ENCODE measurements around the gene DLGAP4.

The DLGAP4 gene

GRCh38 chr20:36463212-36464061 is 157.3 kb downstream of the DLGAP4 start:
- Histone ChIP-seq H3K9me3 (ENCODE audit: control insufficient read depth, insufficient read depth, low read depth, low read length) (no peaks in the 10 kb centered on the region), H3K27me3 (ENCODE audit: control insufficient read depth, insufficient read depth, low read length) (no peaks in the 10 kb centered on the region), H3K4me1 (ENCODE audit: control insufficient read depth, insufficient read depth, low read length) (peaks cover 59% of the 10 kb centered on the region), H3K9ac (ENCODE audit: low read length) (peak overlapping the region; percentile 85), H3K36me3 (ENCODE audit: control insufficient read depth, insufficient read depth, low read length) (peaks cover 7% of the 10 kb centered on the region), H3K27ac (ENCODE audit: low read depth, low read length) (no peak overlapping the region), H3K4me3 (ENCODE audit: low read depth, low read length) (peak overlapping the region; percentile 84)

GRCh38 chr20:36465109-36466080 is 159.3 kb downstream of the DLGAP4 start:
- peak overlapping the region; percentile 25; the same call in 1 of the 2 replicates for H3K4me3 ChIP-seq (ENCODE audit: low read depth, low read length)
- no peaks in the 10 kb centered on the region for H3K27me3 ChIP-seq (ENCODE audit: control insufficient read depth, insufficient read depth, low read length)
- H3K4me1 ChIP-seq (ENCODE audit: control insufficient read depth, insufficient read depth, low read length) = peaks cover 62% of the 10 kb centered on the region
- no peaks in the 10 kb centered on the region for H3K9me3 ChIP-seq (ENCODE audit: control insufficient read depth, insufficient read depth, low read depth, low read length)
- peak overlapping the region; percentile 72; the same call in 1 of the 2 replicates for H3K27ac ChIP-seq (ENCODE audit: low read depth, low read length)
- peak overlapping the region; percentile 59 for H3K9ac ChIP-seq (ENCODE audit: low read length)
- peaks cover 7% of the 10 kb centered on the region for H3K36me3 ChIP-seq (ENCODE audit: control insufficient read depth, insufficient read depth, low read length)

DNA sequence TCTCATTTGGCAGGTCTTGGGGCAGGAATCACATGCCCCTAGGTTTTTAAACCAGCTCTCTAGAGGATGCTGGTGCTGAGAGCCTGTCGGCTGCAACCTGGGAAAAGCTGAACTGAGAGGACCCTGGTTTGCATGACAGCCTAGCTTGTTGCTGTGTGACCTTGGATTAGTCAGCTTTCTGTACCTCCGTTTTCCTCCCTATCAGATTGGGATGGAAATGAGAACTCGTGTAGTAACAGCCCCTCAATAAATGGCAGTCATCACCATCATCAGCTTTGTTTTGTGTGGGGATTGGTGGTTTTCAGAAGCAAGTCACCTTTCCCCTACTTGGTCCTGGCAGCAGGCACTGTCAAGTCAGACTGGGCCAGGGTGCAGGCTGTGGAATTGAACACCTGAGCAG is 159.9 kb downstream of the DLGAP4 start:
- peak overlapping the region; percentile 25; the same call in 1 of the 2 replicates for H3K4me3 ChIP-seq (ENCODE audit: low read depth, low read length)
- peak overlapping the region; percentile 72; the same call in 1 of the 2 replicates for H3K27ac ChIP-seq (ENCODE audit: low read depth, low read length)
- peak overlapping the region; percentile 59 for H3K9ac ChIP-seq (ENCODE audit: low read length)
- H3K27me3 ChIP-seq (ENCODE audit: control insufficient read depth, insufficient read depth, low read length) = no peaks in the 10 kb centered on the region
- peaks cover 7% of the 10 kb centered on the region for H3K36me3 ChIP-seq (ENCODE audit: control insufficient read depth, insufficient read depth, low read length)
- H3K9me3 ChIP-seq (ENCODE audit: control insufficient read depth, insufficient read depth, low read depth, low read length) = no peaks in the 10 kb centered on the region
- H3K4me1 ChIP-seq (ENCODE audit: control insufficient read depth, insufficient read depth, low read length) = peaks cover 57% of the 10 kb centered on the region

GRCh38 chr20:36467076-36467999 is 161.2 kb downstream of the DLGAP4 start:
- H3K9me3 ChIP-seq (ENCODE audit: control insufficient read depth, insufficient read depth, low read depth, low read length) = no peaks in the 10 kb centered on the region

GRCh38 chr20:36468149-36469000 is 162.2 kb downstream of the DLGAP4 start:
- no peak overlapping the region for H3K9ac ChIP-seq (ENCODE audit: low read length)

More at GRCh38 chr20:36467076-36467999, 161.2 kb downstream of the DLGAP4 start:
- Histone ChIP-seq H3K27ac (ENCODE audit: low read depth, low read length) (no peak overlapping the region), H3K4me1 (ENCODE audit: control insufficient read depth, insufficient read depth, low read length) (peaks cover 67% of the 10 kb centered on the region), H3K27me3 (ENCODE audit: control insufficient read depth, insufficient read depth, low read length) (no peaks in the 10 kb centered on the region), H3K9ac (ENCODE audit: low read length) (no peak overlapping the region), H3K36me3 (ENCODE audit: control insufficient read depth, insufficient read depth, low read length) (peaks cover 7% of the 10 kb centered on the region), H3K4me3 (ENCODE audit: low read depth, low read length) (no peak overlapping the region)

DNA sequence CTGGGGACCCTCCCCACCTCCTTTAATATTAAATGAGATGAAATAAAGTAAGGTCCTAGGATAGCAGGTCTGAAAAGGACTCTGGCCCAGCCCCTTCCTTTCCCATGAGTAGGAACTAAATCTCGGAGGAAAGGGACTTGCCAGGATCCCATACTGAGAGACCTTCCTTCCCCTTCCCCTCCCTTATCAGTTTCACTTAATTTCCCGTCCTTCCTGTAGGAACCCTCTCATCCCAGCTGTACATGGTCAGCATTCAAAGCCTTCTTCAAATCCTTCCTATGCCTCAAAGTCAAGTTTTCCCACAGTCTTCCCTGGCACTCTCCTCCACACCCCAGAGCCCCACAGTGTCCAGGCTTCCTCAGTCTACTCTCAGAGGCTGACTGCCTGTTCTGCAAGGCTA is 163.8 kb downstream of the DLGAP4 start:
- no peak overlapping the region for H3K27ac ChIP-seq (ENCODE audit: low read depth, low read length)
- H3K27me3 ChIP-seq (ENCODE audit: control insufficient read depth, insufficient read depth, low read length) = no peaks in the 10 kb centered on the region
- no peaks in the 10 kb centered on the region for H3K9me3 ChIP-seq (ENCODE audit: control insufficient read depth, insufficient read depth, low read depth, low read length)
- H3K9ac ChIP-seq (ENCODE audit: low read length) = no peak overlapping the region
- H3K4me3 ChIP-seq (ENCODE audit: low read depth, low read length) = no peak overlapping the region
- H3K4me1 ChIP-seq (ENCODE audit: control insufficient read depth, insufficient read depth, low read length) = peaks cover 70% of the 10 kb centered on the region
- peaks cover 7% of the 10 kb centered on the region for H3K36me3 ChIP-seq (ENCODE audit: control insufficient read depth, insufficient read depth, low read length)

More at GRCh38 chr20:36468149-36469000, 162.2 kb downstream of the DLGAP4 start:
- no peak overlapping the region for H3K27ac ChIP-seq (ENCODE audit: low read depth, low read length)
- H3K9me3 ChIP-seq (ENCODE audit: control insufficient read depth, insufficient read depth, low read depth, low read length) = no peaks in the 10 kb centered on the region
- no peak overlapping the region for H3K4me3 ChIP-seq (ENCODE audit: low read depth, low read length)
- H3K27me3 ChIP-seq (ENCODE audit: control insufficient read depth, insufficient read depth, low read length) = no peaks in the 10 kb centered on the region
- H3K4me1 ChIP-seq (ENCODE audit: control insufficient read depth, insufficient read depth, low read length) = peaks cover 68% of the 10 kb centered on the region
- H3K36me3 ChIP-seq (ENCODE audit: control insufficient read depth, insufficient read depth, low read length) = peaks cover 7% of the 10 kb centered on the region

GRCh38 chr20:36471885-36472636 is 165.9 kb downstream of the DLGAP4 start:
- H3K4me3 ChIP-seq (ENCODE audit: low read depth, low read length) = no peak overlapping the region
- peaks cover 50% of the 10 kb centered on the region for H3K4me1 ChIP-seq (ENCODE audit: control insufficient read depth, insufficient read depth, low read length)
- peaks cover 5% of the 10 kb centered on the region for H3K36me3 ChIP-seq (ENCODE audit: control insufficient read depth, insufficient read depth, low read length)
- no peaks in the 10 kb centered on the region for H3K9me3 ChIP-seq (ENCODE audit: control insufficient read depth, insufficient read depth, low read depth, low read length)
- H3K27ac ChIP-seq (ENCODE audit: low read depth, low read length) = peak overlapping the region; percentile 64; the same call in 1 of the 2 replicates
- no peaks in the 10 kb centered on the region for H3K27me3 ChIP-seq (ENCODE audit: control insufficient read depth, insufficient read depth, low read length)
- H3K9ac ChIP-seq (ENCODE audit: low read length) = no peak overlapping the region

DNA sequence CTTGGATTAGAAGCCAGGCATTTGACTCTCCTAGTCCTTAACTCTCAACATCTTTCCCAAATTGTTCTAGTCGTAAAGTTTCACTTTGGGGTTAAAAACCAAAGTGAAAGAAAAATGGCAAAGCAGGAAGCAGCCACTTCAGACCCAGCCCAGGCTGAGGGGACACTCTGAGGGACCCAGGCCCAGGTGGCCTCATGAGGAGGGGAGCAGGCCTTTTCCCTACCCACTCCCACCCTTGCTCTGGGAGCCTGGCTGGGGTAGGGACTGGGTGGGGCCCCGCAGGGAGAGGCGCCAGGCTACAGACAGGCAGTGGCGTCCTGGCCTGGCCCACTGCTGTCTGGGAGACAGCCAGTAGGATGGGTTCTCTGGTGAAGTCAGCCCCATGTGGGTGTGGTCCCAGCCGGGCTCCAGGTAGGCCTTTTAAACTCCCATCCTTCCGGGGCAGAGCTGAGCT is 166.5 kb downstream of the DLGAP4 start:
- Histone ChIP-seq H3K36me3 (ENCODE audit: control insufficient read depth, insufficient read depth, low read length) (no peaks in the 10 kb centered on the region; the same call in 1 of the 2 replicates), H3K4me3 (ENCODE audit: low read depth, low read length) (0 out of 2 replicates have a peak overlapping the region, but pooled peaks have one; percentile 16), H3K27me3 (ENCODE audit: control insufficient read depth, insufficient read depth, low read length) (no peaks in the 10 kb centered on the region), H3K9ac (ENCODE audit: low read length) (no peak overlapping the region), H3K27ac (ENCODE audit: low read depth, low read length) (peak overlapping the region; percentile 64; the same call in 1 of the 2 replicates), H3K9me3 (ENCODE audit: control insufficient read depth, insufficient read depth, low read depth, low read length) (no peaks in the 10 kb centered on the region), H3K4me1 (ENCODE audit: control insufficient read depth, insufficient read depth, low read length) (peaks cover 44% of the 10 kb centered on the region)

DNA sequence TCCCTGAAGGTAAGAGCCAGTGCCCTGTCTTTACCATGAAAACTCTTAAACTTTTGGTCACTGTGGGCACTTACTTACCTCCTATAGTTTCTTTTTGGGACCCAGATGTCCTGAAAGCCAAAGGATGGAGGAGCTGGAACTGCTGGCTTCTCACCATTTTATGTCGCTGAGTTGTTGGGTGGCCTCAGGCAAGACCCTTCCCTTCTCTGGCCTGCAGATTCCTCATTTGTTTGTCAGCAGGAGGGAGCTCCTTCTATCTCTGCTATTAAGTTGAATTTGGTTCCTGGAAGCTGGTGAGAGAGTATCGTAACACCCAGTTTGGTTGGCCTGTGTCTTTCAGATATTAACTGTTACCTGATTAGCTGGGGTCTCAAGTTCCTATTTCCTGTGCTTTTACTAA is 167.0 kb downstream of the DLGAP4 start:
- Histone ChIP-seq H3K27me3 (ENCODE audit: control insufficient read depth, insufficient read depth, low read length) (no peaks in the 10 kb centered on the region), H3K9me3 (ENCODE audit: control insufficient read depth, insufficient read depth, low read depth, low read length) (no peaks in the 10 kb centered on the region), H3K36me3 (ENCODE audit: control insufficient read depth, insufficient read depth, low read length) (no peaks in the 10 kb centered on the region; the same call in 1 of the 2 replicates), H3K4me3 (ENCODE audit: low read depth, low read length) (no peak overlapping the region), H3K9ac (ENCODE audit: low read length) (no peak overlapping the region), H3K27ac (ENCODE audit: low read depth, low read length) (no peak overlapping the region), H3K4me1 (ENCODE audit: control insufficient read depth, insufficient read depth, low read length) (peaks cover 39% of the 10 kb centered on the region)

All from HUES6 (cell line).